Right atrium auricular region (tissue), 2 donors: ENCODE data around the gene GALM. TPM values are rescaled to one million over a fixed set of nuclear protein-coding genes. Genes with fewer than 3 reads are reported as not detected.

Experiments used
- DNase-seq: peaks from one replicate; pipeline ENCODE4 v3.0.0-alpha.2; 2019; ENCODE audit warnings: low spot score
- H3K27ac ChIP-seq, 2 donors: fragments of 200-600 bp; sonication (generic); 1 replicate in 1 of 2; 2 replicates in 1 of 2; pipeline ENCODE4 v1.5.1; 2016 to 2019
- H3K27me3 ChIP-seq, 2 donors: fragments of 200-600 bp; sonication (generic); one replicate each; pipeline versions ENCODE4 v1.5.1 to v1.6.0; 2017 to 2019
- H3K36me3 ChIP-seq: fragments of 200-600 bp; sonication (generic); one replicate; pipeline ENCODE4 v1.5.1; 2016
- H3K4me1 ChIP-seq, 2 donors: fragments of 200-600 bp; sonication (generic); one replicate each; pipeline versions ENCODE4 v1.5.1 to v1.6.0; 2017 to 2019
- H3K4me3 ChIP-seq, 2 donors: fragments of 200-600 bp; sonication (generic); 1 replicate in 1 of 2; 2 replicates in 1 of 2; pipeline ENCODE4 v1.5.1; 2017 to 2019; ENCODE audit warnings: mild to moderate bottlenecking in 1 of 2, moderate library complexity in 1 of 2
- H3K9me3 ChIP-seq, 2 donors: fragments of 200-600 bp; sonication (generic); one replicate each; pipeline ENCODE4 v1.5.1; 2019
- CTCF ChIP-seq, 2 donors: fragments of 200-600 bp; sonication (generic); IDR thresholded peaks; one replicate each; pipeline ENCODE4 v1.5.1; 2019; ENCODE audit warnings: antibody characterized with exemption in 2 of 2
- total RNA-seq, 2 donors: library from RNA; depleted of rRNA; stranded (reverse); fragments of >200 nt; gene quantifications; one replicate each; pipeline ENCODE4 v1.1.0, GENCODE V29; 2016

Gene GALM
- total RNA-seq, 2 donors from 2014 or later = 13.9 to 17.9 TPM

- no peak for DNase-seq
- Histone ChIP-seq H3K4me3 (no peak overlapping the region), H3K9me3 (no peaks in the 10 kb centered on the region), H3K4me1 (peaks cover 0 to 12% of the 10 kb centered on the region in 2 donors), H3K36me3 (no peaks in the 10 kb centered on the region), H3K27ac (no peak overlapping the region), H3K27me3 (no peaks in the 10 kb centered on the region)
- no peak for TF ChIP-seq CTCF (IDR thresholded peaks at IDR 0.05)
These were observed 50.3 kb downstream of the GALM start for GRCh38 chr2:38716185-38716584.

GRCh38 chr2:38718601-38719000, 52.7 kb downstream of the GALM start:
- Histone ChIP-seq H3K27ac (peak overlapping the region; percentile 39 to 85), H3K4me1 (peaks cover 0 to 25% of the 10 kb centered on the region in 2 donors), H3K9me3 (no peaks in the 10 kb centered on the region), H3K36me3 (no peaks in the 10 kb centered on the region), H3K27me3 (no peaks in the 10 kb centered on the region), H3K4me3 (no peak overlapping the region)
- TF ChIP-seq CTCF (IDR thresholded peaks at IDR 0.05) = no peak
- DNase-seq = no peak

- no peaks in the 10 kb centered on the region for H3K36me3 ChIP-seq
- TF ChIP-seq CTCF (IDR thresholded peaks at IDR 0.05) = no peak
- no peaks in the 10 kb centered on the region for H3K27me3 ChIP-seq
- H3K27ac ChIP-seq = peak overlapping the region; percentile 76 to 85
- H3K4me1 ChIP-seq = peaks cover 0 to 25% of the 10 kb centered on the region in 2 donors
- DNase-seq = no peak
- no peaks in the 10 kb centered on the region for H3K9me3 ChIP-seq
- no peak overlapping the region for H3K4me3 ChIP-seq
These were observed 53.8 kb downstream of the GALM start for GRCh38 chr2:38719706-38720105.

DNA sequence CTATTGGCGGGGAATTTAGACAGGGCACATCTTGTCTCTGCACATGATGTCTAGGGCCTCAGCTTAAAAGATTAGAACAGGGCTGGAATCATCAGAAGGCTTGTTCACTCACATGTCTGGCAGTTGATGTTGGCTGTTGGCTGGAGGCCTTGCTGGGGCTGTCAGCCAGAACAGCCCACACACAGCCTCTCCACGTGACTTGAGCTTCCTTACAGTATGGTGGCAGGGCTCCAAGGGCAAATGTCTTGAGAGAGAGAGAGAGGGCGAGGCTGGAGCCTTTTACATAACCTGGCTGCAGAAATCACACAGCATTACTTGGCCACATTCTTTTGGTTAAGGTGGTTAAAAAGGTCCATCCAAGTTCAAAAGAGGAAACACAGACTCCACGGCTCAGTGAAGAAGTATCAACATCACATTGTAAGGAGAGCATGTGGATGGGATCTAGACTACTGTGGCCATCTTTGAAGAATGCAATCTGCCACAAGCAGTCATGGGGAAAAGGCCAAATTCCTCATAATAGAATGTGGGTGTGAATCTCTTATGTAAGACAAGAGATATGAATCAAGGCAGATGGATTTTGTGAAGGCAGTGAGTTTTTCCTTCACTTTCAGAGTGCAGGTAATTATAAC, 54.8 kb downstream of the GALM start:
- no peak for TF ChIP-seq CTCF (IDR thresholded peaks at IDR 0.05)
- H3K27ac ChIP-seq = peak overlapping the region; percentile 76 to 85
- no peak overlapping the region for H3K4me3 ChIP-seq
- H3K4me1 ChIP-seq = peaks cover 0 to 25% of the 10 kb centered on the region in 2 donors
- no peaks in the 10 kb centered on the region for H3K27me3 ChIP-seq
- H3K36me3 ChIP-seq = no peaks in the 10 kb centered on the region
- H3K9me3 ChIP-seq = no peaks in the 10 kb centered on the region
- DNase-seq = peak; percentile 84

GRCh38 chr2:38722271-38723061, 56.6 kb downstream of the GALM start:
- peaks cover 0 to 25% of the 10 kb centered on the region in 2 donors for H3K4me1 ChIP-seq
- H3K27ac ChIP-seq = peak overlapping the region; percentile 76 to 85
- no peak overlapping the region for H3K4me3 ChIP-seq

More at GRCh38 chr2:38722271-38723061, 56.6 kb downstream of the GALM start:
- TF ChIP-seq CTCF (IDR thresholded peaks at IDR 0.05) = no peak
- no peaks in the 10 kb centered on the region for H3K27me3 ChIP-seq
- no peaks in the 10 kb centered on the region for H3K9me3 ChIP-seq
- no peaks in the 10 kb centered on the region for H3K36me3 ChIP-seq
- DNase-seq = peak; percentile 53
